ENCODE data around the gene RAI2.

Gene RAI2

GRCh38 chrX:17851874-17852273 is 9.2 kb downstream of the RAI2 start:
- TF ChIP-seq REPIN1 (tag by site-specific recombination; IDR thresholded peaks at IDR 0.05; ENCODE audit: low read depth) (no peak), ZNF184 (tag by site-specific recombination; IDR thresholded peaks at IDR 0.05) (no peak), MEIS1 (CRISPR knock-in tag; IDR thresholded peaks at IDR 0.05; ENCODE audit: borderline replicate concordance) (no peak), ZNF341 (tag by site-specific recombination; IDR thresholded peaks at IDR 0.05; ENCODE audit: low read depth) (no peak), SALL2 (tag by site-specific recombination; IDR thresholded peaks at IDR 0.05; ENCODE audit: borderline replicate concordance) (no peak), ZNF777 (tag by site-specific recombination; IDR thresholded peaks at IDR 0.05; ENCODE audit: borderline replicate concordance) (no peak), ZNF473 (tag by site-specific recombination; IDR thresholded peaks at IDR 0.05) (no peak)
- TF ChIP-seq, protein P1, sequence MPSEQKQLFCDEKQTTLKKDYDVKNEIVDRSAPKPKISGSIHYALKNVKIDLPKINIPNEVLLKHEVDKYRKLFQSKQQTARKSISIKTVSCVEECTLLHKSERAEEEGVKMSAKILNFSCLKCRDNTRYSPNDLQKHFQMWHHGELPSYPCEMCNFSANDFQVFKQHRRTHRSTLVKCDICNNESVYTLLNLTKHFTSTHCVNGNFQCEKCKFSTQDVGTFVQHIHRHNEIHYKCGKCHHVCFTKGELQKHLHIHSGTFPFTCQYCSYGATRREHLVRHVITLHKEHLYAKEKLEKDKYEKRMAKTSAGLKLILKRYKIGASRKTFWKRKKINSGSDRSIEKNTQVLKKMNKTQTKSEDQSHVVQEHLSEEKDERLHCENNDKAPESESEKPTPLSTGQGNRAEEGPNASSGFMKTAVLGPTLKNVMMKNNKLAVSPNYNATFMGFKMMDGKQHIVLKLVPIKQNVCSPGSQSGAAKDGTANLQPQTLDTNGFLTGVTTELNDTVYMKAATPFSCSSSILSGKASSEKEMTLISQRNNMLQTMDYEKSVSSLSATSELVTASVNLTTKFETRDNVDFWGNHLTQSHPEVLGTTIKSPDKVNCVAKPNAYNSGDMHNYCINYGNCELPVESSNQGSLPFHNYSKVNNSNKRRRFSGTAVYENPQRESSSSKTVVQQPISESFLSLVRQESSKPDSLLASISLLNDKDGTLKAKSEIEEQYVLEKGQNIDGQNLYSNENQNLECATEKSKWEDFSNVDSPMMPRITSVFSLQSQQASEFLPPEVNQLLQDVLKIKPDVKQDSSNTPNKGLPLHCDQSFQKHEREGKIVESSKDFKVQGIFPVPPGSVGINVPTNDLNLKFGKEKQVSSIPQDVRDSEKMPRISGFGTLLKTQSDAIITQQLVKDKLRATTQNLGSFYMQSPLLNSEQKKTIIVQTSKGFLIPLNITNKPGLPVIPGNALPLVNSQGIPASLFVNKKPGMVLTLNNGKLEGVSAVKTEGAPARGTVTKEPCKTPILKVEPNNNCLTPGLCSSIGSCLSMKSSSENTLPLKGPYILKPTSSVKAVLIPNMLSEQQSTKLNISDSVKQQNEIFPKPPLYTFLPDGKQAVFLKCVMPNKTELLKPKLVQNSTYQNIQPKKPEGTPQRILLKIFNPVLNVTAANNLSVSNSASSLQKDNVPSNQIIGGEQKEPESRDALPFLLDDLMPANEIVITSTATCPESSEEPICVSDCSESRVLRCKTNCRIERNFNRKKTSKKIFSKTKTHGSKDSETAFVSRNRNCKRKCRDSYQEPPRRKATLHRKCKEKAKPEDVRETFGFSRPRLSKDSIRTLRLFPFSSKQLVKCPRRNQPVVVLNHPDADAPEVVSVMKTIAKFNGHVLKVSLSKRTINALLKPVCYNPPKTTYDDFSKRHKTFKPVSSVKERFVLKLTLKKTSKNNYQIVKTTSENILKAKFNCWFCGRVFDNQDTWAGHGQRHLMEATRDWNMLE (tag by site-specific recombination; conservative IDR thresholded peaks at IDR 0.05; ENCODE audit: low read depth) = no peak
- POLR2A ChIA-PET = no interaction called here
- H3K4me1 ChIP-seq (ENCODE audit: control insufficient read depth, insufficient read depth, low read length) = no peaks in the 10 kb centered on the region
- CTCF ChIA-PET = no interaction called here
- no peaks in the 10 kb centered on the region for H3K36me3 ChIP-seq (ENCODE audit: control insufficient read depth in 2 of 2, insufficient read depth in 1 of 2, low read length in 2 of 2)
- H3K27ac ChIP-seq (ENCODE audit: extremely low read depth, low read depth, low read length) = no peak overlapping the region
- H3K4me3 ChIP-seq (ENCODE audit: low read depth, low read length) = no peak overlapping the region
- no peaks in the 10 kb centered on the region for H3K9me3 ChIP-seq (ENCODE audit: control insufficient read depth, insufficient read depth, low read depth, low read length)

- no peaks in the 10 kb centered on the region for H3K4me1 ChIP-seq (ENCODE audit: control insufficient read depth, insufficient read depth, low read length)
- no peak for TF ChIP-seq ZNF488 (tag by site-specific recombination; IDR thresholded peaks at IDR 0.05)
- TF ChIP-seq ZNF416 (tag by site-specific recombination; IDR thresholded peaks at IDR 0.05) = no peak
- TF ChIP-seq ZNF211 (tag by site-specific recombination; IDR thresholded peaks at IDR 0.05; ENCODE audit: low read depth) = no peak
- no peak for TF ChIP-seq ZNF670 (tag by site-specific recombination; IDR thresholded peaks at IDR 0.05; ENCODE audit: low read depth)
- no peak for TF ChIP-seq ZSCAN23 (tag by site-specific recombination; IDR thresholded peaks at IDR 0.05)
- no peak for TF ChIP-seq ZNF560 (tag by site-specific recombination; IDR thresholded peaks at IDR 0.05; ENCODE audit: borderline replicate concordance)
- TF ChIP-seq BCL11A (tag by site-specific recombination; IDR thresholded peaks at IDR 0.05; ENCODE audit: low read depth) = no peak
- TF ChIP-seq ZNF157 (tag by site-specific recombination; IDR thresholded peaks at IDR 0.05) = no peak
- TF ChIP-seq ZNF133 (tag by site-specific recombination; IDR thresholded peaks at IDR 0.05) = no peak
- TF ChIP-seq ZNF132 (tag by site-specific recombination; IDR thresholded peaks at IDR 0.05; ENCODE audit: borderline replicate concordance) = no peak
- TF ChIP-seq SP3 (tag by site-specific recombination; IDR thresholded peaks at IDR 0.05) = no peak
- TF ChIP-seq ZNF792 (tag by site-specific recombination; IDR thresholded peaks at IDR 0.05) = no peak
- no peak for TF ChIP-seq ZSCAN4 (tag by site-specific recombination; IDR thresholded peaks at IDR 0.05)
- no peak for TF ChIP-seq ZNF660 (tag by site-specific recombination; IDR thresholded peaks at IDR 0.05)
- TF ChIP-seq ZNF785 (tag by site-specific recombination; IDR thresholded peaks at IDR 0.05) = no peak
- H3K4me3 ChIP-seq (ENCODE audit: low read depth, low read length) = no peak overlapping the region
- ChIA-PET CTCF (interaction anchor here (0.6 to 0.7 kb wide), 2 partner anchors 11 to 81 kb away, joined by 3 read pairs; no protein-coding TSS in a partner anchor), POLR2A (no interaction called here)
- H3K36me3 ChIP-seq (ENCODE audit: control insufficient read depth in 2 of 2, insufficient read depth in 1 of 2, low read length in 2 of 2) = no peaks in the 10 kb centered on the region
- H3K9me3 ChIP-seq (ENCODE audit: control insufficient read depth, insufficient read depth, low read depth, low read length) = no peaks in the 10 kb centered on the region
- no peak overlapping the region for H3K27ac ChIP-seq (ENCODE audit: extremely low read depth, low read depth, low read length)
These were observed 12.4 kb downstream of the RAI2 start for GRCh38 chrX:17848545-17849265.

Measured in HEK293 (cell line).